Astrocyte (in vitro differentiated cells and primary cell): ENCODE results near the gene BFAR.

Source experiments
- CTCF ChIP-seq: IDR thresholded peaks from 2 replicates; pipeline ENCODE4 v1.5.1; 2011; ENCODE audit warnings: low read depth, mild to moderate bottlenecking, inconsistent platforms, low read length, moderate library complexity; ENCODE audit not compliant: insufficient read depth
- EZH2 ChIP-seq: IDR thresholded peaks from 2 replicates; pipeline ENCODE4 v1.6.1; 2012; ENCODE audit warnings: mild to moderate bottlenecking, low read length, inconsistent platforms; ENCODE audit not compliant: insufficient read depth

DNA sequence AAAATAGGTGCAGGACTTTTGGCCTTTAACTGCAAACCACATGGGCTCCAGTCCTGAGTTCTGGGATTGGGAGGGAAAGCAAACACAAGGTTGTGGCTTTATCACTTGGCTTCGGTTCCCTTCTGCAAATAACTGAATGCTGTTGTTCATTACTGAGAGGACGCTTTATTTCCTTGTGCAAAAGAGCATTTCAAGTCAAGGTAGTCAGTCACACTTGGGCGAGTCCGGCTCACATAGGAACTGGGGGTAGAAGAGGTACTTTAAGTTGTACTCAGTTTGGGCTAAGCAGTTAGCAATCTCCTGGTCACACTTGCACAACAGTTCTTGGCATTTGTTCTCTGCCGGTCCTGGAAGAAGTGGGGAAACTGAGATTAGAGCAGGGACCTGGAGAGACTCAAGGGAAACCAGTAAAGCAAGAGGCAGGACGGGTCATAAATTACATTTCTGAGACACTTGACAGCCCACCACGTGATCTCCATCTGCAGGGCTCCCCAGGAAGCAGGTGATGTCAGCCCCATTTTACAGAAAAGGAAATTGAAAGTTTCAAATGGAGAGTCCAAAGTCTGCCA, 39.7 kb downstream of the BFAR start:
- TF ChIP-seq CTCF = no peak
- TF ChIP-seq EZH2 = no peak
